ENCODE data around the gene SERPINC1.

SERPINC1 gene

DNA sequence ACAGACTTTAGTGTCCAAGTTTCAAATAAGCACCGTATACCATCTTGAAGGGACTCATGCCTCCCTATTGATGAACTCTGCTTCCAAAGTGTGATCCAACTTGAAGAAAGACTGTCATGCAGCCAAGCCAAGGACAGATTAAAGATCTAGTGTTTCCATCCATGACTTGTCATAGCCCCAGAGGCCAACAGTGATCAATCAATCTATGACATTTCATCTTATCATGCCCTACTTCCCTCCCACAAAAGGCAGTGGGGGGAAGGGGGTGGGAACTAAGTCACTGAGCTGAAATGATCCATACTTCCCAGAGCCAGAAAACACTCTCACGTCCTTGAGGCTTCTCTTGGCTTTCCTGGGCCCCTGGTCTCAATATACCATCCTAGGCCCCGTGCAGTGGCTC is 4.0 kb downstream of the SERPINC1 start:
- TF ChIP-seq GATA3 (IDR thresholded peaks at IDR 0.05; ENCODE audit: low read depth, low read length) = no peak
- TF ChIP-seq GATA2 (IDR thresholded peaks at IDR 0.05; ENCODE audit: low read depth, low read length) = no peak

DNA sequence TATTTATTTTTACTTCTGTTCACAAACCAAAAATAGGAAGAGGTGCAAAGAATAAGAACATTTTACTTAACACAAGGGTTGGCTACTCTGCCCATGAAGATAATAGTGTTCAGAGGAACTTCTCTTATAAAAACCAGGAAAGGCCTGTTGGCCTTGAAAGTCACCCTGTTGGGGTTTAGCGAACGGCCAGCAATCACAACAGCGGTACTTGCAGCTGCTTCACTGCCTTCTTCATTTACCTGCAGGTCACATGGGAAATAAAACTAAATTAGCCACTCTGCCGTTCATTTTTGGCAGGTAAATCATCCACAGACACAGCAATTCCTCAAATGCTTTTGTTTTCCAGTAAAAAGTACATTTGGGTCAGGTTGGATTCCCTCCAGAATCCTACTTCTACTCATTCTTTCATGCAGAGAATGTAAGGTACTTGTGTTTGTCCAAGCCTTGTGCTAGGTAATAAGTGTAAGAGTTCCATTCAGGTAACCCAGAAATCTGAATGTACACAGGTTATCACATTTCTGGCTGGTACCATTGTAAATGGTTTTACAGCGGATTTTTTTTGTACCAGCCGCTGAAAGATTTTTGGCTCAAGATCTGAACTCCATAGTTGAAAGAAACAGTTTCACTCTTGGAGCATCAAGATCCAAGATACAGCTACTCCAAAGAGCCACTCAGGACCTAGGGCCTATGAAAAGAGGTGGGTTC is 13.1 kb downstream of the SERPINC1 start:
- no peak for TF ChIP-seq GATA2 (IDR thresholded peaks at IDR 0.05; ENCODE audit: low read depth, low read length)
- TF ChIP-seq GATA3 (IDR thresholded peaks at IDR 0.05; ENCODE audit: low read depth, low read length) = no peak

DNA sequence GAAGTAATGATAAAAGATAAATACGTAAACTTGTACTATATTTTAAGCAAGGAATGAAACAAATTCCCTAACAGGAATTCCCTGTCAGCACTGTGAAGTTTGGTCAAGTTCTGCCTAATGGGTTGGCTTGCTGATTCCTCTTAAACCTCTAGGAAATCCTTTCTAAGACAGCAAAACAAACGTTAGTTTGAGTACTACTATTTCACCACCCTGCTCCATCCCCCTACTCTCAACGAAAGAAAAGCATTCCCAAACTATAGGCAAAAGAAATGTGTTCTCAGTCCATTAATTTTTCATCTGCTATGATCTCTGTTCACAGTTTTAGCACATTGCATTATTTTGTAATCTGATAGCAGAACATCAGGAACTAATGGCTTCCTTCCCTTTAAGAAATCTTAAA is 16.1 kb downstream of the SERPINC1 start:
- TF ChIP-seq GATA2 (IDR thresholded peaks at IDR 0.05; ENCODE audit: low read depth, low read length) (no peak), GATA3 (IDR thresholded peaks at IDR 0.05; ENCODE audit: low read depth, low read length) (no peak)

DNA sequence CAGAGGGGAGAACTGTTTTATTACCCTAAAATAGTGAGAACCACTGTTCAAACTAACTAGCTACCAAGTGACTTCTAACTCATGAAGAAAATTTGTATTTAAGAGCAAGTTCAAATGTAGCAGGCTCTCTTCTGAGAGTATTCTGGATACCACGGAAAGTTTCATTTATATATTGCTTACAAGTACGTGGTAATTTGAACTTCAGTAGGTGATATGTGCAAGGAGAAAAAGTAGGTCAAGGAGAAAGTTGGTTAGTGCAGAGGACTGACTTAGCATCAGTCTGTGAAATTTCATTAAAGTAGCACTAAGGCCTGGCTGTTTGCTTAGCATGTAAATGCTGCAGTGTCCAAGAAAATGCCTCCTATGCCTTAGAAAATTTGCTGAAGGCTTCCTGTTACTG is 16.7 kb downstream of the SERPINC1 start:
- TF ChIP-seq GATA3 (IDR thresholded peaks at IDR 0.05; ENCODE audit: low read depth, low read length) (no peak), GATA2 (IDR thresholded peaks at IDR 0.05; ENCODE audit: low read depth, low read length) (no peak)

DNA sequence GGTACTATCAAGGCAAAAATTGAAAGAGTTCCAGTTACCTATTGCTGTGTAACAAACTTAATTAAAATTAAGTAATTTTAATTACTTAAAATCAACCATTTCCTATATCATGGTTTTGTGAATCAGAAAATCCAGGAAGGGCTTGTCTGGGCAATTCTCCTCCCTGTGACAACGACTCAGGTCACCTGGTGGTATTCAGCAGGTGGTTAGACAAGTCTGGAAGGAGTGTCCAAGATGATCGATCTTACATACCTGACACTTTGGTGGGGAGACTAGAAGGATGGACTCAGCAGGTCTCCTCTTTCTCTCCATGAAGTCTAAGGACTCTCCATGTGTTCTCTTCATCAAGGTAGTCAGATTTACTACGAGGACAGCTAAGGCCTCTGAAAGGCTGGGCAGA is 22.9 kb downstream of the SERPINC1 start:
- TF ChIP-seq GATA2 (IDR thresholded peaks at IDR 0.05; ENCODE audit: low read depth, low read length) (no peak), GATA3 (IDR thresholded peaks at IDR 0.05; ENCODE audit: low read depth, low read length) (no peak)

DNA sequence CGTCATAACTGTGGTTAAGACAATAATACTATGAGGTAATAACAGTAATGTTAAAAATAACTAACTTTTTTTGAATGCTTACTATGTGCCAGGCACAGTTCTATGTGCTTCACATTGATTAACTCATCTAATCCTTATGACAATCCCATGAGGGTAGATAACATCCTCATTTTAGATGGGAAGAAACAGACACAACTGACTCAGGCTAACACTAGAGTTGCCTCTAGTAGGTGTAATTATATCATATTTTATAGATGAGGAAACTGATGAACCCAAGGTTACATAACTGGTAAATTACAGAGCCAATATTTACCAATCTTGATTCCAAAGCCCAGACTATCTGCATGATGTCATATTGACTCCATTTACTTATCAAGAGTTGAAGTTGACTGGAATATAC is 23.5 kb downstream of the SERPINC1 start:
- TF ChIP-seq GATA3 (IDR thresholded peaks at IDR 0.05; ENCODE audit: low read depth, low read length) (no peak), GATA2 (IDR thresholded peaks at IDR 0.05; ENCODE audit: low read depth, low read length) (no peak)

DNA sequence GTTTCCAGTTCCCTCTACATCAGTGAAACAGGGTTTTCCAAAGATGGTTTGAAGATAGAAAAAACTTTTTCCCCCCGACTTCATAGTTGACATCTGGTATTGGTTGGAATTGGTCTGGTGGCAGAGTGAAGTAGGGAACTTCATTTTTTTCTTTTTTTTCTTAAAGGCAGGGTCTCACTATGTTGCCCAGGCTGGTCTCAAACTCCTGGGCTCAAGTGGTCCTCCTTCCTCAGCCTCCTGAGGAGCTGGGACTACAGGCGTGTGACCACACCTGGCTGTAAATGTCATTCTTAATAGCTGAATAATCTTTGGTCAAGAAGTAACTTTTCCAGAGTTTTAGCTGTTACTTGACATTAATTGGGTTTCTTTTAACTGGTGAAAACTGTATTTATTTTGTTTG is 27.2 kb downstream of the SERPINC1 start:
- TF ChIP-seq GATA2 (IDR thresholded peaks at IDR 0.05; ENCODE audit: low read depth, low read length) (no peak), GATA3 (IDR thresholded peaks at IDR 0.05; ENCODE audit: low read depth, low read length) (no peak)

DNA sequence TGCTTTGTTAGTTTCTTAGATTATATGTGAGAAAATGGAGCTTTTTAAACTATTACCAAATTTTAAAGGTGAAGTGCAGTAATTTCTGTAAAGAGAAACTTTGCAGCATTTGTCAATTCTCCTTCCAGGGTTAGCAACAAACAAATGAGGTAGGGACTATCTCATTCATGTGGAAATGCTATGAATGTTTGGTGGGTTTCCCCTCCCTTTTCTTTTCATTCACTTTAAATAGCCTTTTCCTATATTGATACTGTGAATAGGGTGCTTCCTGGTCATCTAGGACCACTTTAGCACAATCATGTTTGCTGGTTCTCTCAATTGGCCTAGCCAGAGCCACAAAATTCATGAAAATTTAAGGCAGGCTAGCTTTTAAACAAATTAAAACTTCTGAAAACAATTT is 28.4 kb downstream of the SERPINC1 start:
- TF ChIP-seq GATA2 (IDR thresholded peaks at IDR 0.05; ENCODE audit: low read depth, low read length) (no peak), GATA3 (IDR thresholded peaks at IDR 0.05; ENCODE audit: low read depth, low read length) (no peak)

DNA sequence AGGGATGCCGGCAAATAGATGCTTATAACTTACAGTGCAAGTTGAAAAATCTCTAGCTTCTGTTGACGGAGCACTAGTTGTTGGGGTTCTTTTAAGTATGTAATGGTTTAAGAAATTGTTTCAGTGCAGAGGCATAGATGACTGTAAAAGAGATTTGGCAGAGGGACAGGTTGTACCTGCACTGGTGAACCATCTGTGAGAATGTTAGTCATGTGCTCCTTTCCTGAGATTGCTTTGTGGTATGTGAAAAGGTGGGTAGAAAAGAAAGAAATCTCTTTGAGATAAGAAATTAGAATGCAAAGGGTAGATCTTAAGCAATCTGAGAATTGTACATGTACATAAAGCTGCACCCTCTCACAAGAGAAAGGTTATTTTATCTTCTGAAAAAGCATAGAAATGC is 29.5 kb downstream of the SERPINC1 start:
- TF ChIP-seq GATA2 (IDR thresholded peaks at IDR 0.05; ENCODE audit: low read depth, low read length) (no peak), GATA3 (IDR thresholded peaks at IDR 0.05; ENCODE audit: low read depth, low read length) (no peak)

DNA sequence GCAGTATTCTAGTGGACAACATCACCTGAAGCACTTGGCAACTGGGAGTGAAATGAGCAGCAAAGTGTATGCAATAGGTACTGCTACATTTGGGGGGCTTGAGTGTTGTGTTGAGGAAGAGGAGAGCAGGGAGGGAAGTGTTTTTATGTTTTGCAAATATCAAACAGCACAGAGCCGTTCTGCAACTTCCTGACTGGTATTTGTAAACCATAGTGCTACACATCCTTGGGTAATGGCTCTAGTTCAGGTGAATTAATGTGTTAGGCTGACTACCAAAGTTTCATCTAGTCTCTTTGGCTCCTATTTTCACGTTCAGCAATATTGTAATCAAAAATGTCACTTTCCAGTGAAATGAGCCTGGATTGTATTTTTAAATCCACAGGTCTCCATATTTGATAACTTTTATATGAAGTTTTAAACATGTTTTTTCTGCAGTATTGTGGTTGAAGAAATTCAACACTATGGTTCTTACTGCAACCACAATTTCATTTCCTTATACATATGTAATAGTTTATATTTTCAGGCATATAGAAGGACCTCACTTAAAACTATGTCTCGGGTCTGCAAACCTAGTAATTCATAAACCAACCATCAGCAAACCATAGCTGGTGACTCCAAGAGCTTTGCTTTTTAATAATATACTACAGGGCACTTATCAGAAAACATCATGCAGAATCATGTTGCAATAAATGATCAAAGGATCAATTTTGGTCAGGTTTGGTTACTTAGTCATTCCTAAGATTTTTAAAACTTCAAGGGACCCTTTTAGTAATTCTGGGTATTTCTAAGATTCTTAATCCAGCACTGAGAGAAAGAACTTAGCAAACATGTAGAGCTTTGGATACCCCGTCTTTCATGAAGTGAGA is 30.1 kb downstream of the SERPINC1 start:
- no peak for TF ChIP-seq GATA3 (IDR thresholded peaks at IDR 0.05; ENCODE audit: low read depth, low read length)
- TF ChIP-seq GATA2 (IDR thresholded peaks at IDR 0.05; ENCODE audit: low read depth, low read length) = no peak

DNA sequence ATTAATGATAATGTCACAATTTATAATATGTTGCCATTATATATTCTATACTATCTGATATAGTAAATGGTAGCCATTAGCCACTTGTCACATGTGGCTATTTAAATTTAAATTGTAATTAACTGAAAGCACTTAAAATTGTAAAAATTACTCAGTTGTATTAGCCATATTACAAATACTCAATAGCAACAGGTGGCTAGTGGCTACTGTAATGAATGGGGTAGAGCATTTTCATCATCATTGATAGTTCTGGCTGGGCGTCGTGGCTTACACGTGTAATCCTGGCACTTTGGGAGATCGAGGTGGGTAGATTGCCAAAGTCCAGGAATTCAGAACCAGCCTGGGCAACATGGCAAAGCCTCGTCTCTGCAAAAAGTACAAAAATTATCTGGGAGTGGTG is 32.4 kb downstream of the SERPINC1 start:
- no peak for TF ChIP-seq GATA3 (IDR thresholded peaks at IDR 0.05; ENCODE audit: low read depth, low read length)
- no peak for TF ChIP-seq GATA2 (IDR thresholded peaks at IDR 0.05; ENCODE audit: low read depth, low read length)

DNA sequence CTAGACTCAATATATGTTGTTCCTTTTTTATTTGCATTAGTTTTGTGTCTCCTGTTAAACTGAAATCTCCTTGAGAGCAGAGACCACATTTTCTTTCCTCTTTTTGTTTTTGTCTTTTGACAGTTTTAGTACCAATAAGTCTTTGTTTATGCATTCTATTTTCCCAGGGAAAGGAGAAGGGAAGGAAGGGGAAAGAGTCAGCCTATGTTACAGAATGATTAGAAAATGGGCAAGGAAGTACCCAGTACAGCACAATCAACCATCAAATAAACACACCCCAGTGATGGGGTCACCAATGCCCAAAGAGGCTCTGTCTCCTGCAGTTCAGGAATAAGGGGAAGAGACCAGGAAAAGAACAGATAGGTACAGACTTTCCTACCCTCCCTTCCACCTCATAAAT is 38.9 kb downstream of the SERPINC1 start:
- no peak for TF ChIP-seq GATA3 (IDR thresholded peaks at IDR 0.05; ENCODE audit: low read depth, low read length)
- TF ChIP-seq GATA2 (IDR thresholded peaks at IDR 0.05; ENCODE audit: low read depth, low read length) = no peak

DNA sequence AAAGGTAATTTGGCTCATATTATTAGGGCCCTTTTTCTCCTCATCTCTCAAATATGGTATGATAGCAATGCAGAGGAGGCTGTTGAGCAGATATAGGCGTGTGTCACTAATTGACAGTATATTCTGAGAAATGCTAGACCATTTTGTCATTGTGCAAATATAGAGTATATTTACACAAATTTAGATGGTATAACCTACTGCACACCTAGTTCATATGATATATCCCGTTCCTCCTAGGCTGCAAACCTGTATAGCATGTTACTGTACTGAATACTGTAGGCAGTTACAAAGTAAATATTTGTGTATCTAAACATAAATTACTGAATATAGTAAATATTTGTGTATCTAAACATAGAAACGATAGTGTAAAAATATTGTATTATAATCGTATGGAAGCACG is 40.4 kb downstream of the SERPINC1 start:
- TF ChIP-seq GATA2 (IDR thresholded peaks at IDR 0.05; ENCODE audit: low read depth, low read length) (no peak), GATA3 (IDR thresholded peaks at IDR 0.05; ENCODE audit: low read depth, low read length) (no peak)

DNA sequence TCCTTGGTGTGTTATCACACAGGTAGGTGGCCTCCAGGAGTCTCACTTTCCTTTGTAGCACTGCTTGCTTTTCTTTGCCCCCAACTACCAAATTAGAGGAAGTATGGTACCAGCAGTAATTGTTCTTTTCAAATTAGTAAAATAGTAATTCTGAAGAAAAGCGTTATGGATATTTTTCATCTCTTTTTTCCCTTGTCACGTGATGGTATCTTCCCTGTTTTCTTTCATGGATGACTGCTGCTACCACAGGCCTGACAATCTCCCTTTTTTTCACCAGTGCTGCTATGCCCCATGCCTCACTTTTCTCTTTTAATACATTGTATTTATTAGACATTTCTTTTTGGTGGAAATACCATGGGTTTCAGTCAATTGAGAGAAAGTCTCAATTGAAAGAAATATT is 45.6 kb downstream of the SERPINC1 start:
- TF ChIP-seq GATA3 (IDR thresholded peaks at IDR 0.05; ENCODE audit: low read depth, low read length) (no peak), GATA2 (IDR thresholded peaks at IDR 0.05; ENCODE audit: low read depth, low read length) (no peak)

DNA sequence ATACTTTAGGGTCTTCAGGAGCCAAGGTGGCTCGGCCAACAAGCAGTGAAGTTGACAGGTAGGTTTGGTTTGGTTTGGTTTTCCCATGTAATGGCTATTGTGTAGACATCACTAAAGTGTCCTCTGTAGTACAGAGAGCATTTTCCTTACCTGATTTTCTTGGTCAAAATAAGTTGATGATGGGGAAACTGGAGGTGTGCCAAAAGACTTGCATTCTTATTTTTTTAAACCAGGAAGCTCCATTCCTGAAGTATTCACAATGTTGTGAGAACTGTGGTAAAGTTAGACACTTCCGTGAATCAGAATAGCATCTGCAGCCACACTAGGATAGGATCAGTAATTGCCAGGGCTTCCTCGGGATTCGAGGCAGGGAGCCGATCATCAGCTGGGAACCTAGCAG is 46.0 kb downstream of the SERPINC1 start:
- no peak for TF ChIP-seq GATA2 (IDR thresholded peaks at IDR 0.05; ENCODE audit: low read depth, low read length)
- TF ChIP-seq GATA3 (IDR thresholded peaks at IDR 0.05; ENCODE audit: low read depth, low read length) = no peak

All from SH-SY5Y (cell line).